Thymus (tissue), 11 donors: ENCODE data around the gene TP53I3. TPM values are rescaled to one million over a fixed set of nuclear protein-coding genes. Genes with fewer than 3 reads are reported as not detected.
"Not testable (repeated sequence)": the region's sequence is repeated elsewhere in the genome, so short reads cannot be mapped to it uniquely, and the experiment has no call there.

Experiments used
- DNase-seq, 9 donors: peaks; one replicate each; pipeline ENCODE4 v3.0.0-alpha.2; 2013; ENCODE audit warnings: low spot score in 9 of 9, low read depth in 6 of 9, missing footprints in 1 of 9
- H3K27ac ChIP-seq, 2 donors: one replicate each; pipeline ENCODE4 v1.5.1; 2013; ENCODE audit warnings: control low read depth in 1 of 2, low read depth in 1 of 2, low read length in 1 of 2, mild to moderate bottlenecking in 1 of 2, moderate library complexity in 1 of 2
- H3K27me3 ChIP-seq, 2 donors: one replicate each; pipeline ENCODE4 v1.5.1; 2013; ENCODE audit warnings: low read length in 1 of 2; ENCODE audit not compliant: control insufficient read depth in 2 of 2, insufficient read depth in 1 of 2
- H3K36me3 ChIP-seq, 2 donors: one replicate each; pipeline ENCODE4 v1.5.1; 2013; ENCODE audit warnings: low read length in 1 of 2, mild to moderate bottlenecking in 1 of 2, moderate library complexity in 1 of 2; ENCODE audit not compliant: control insufficient read depth in 2 of 2, insufficient read depth in 2 of 2
- H3K4me1 ChIP-seq, 2 donors: one replicate each; pipeline ENCODE4 v1.5.1; 2013; ENCODE audit warnings: low read length in 2 of 2; ENCODE audit not compliant: control insufficient read depth in 2 of 2, insufficient read depth in 2 of 2
- H3K4me3 ChIP-seq, 2 donors: one replicate each; pipeline ENCODE4 v1.5.1; 2013; ENCODE audit warnings: low read length in 2 of 2, control low read depth in 1 of 2, mild to moderate bottlenecking in 1 of 2
- H3K9me3 ChIP-seq, 2 donors: one replicate each; pipeline ENCODE4 v1.5.1; 2013; ENCODE audit warnings: low read length in 1 of 2, mild to moderate bottlenecking in 1 of 2; ENCODE audit not compliant: control insufficient read depth in 2 of 2, insufficient read depth in 1 of 2
- WGBS: extraction: QIAGEN DNeasy Blood & Tissue Kit; methylation state at CpG from one replicate; pipeline ENCODE4 v1.1.7; 2013; 5-methylcytosine and 5-hydroxymethylcytosine counted together
- polyA plus RNA-seq: library from polyadenylated mRNA; stranded (reverse); fragments of 200-250 nt; gene quantifications from one replicate; pipeline ENCODE4 v1.2.3, GENCODE V29; 2013
- total RNA-seq: library from RNA; stranded (reverse); fragments of 120-200 nt; gene quantifications from one replicate; pipeline ENCODE4 v1.2.4, GENCODE V29; 2013
- donor health status: healthy.

TP53I3 gene
- total and polyA plus RNA-seq, 2 donors = 30.0 to 31.3 TPM

GRCh38 chr2:24105816-24106215, 21.2 kb upstream of the TP53I3 start:
- Histone ChIP-seq H3K27me3 (no peaks in the 10 kb centered on the region), H3K36me3 (no peaks in the 10 kb centered on the region), H3K9me3 (peaks cover 0 to 3% of the 10 kb centered on the region in 2 donors), H3K27ac (no peak overlapping the region), H3K4me1 (no peaks in the 10 kb centered on the region), H3K4me3 (no peak overlapping the region)
- DNase-seq = no peak
- WGBS = 48% methylated on average over 2 of the region's 2 CpGs

GRCh38 chr2:24104906-24105305, 20.3 kb upstream of the TP53I3 start:
- WGBS = 87% methylated on average over 4 of the region's 4 CpGs
- Histone ChIP-seq H3K27me3 (no peaks in the 10 kb centered on the region), H3K9me3 (peaks cover 0 to 3% of the 10 kb centered on the region in 2 donors), H3K4me1 (no peaks in the 10 kb centered on the region), H3K36me3 (no peaks in the 10 kb centered on the region), H3K27ac (no peak overlapping the region), H3K4me3 (no peak overlapping the region)
- DNase-seq = no peak

- Histone ChIP-seq H3K4me1 (no peaks in the 10 kb centered on the region), H3K36me3 (no peaks in the 10 kb centered on the region), H3K27ac (no peak overlapping the region), H3K4me3 (no peak overlapping the region), H3K27me3 (no peaks in the 10 kb centered on the region), H3K9me3 (peaks cover 0 to 3% of the 10 kb centered on the region in 2 donors)
- DNase-seq = no peak
- WGBS = 98% methylated on average over 8 of the region's 8 CpGs
Measured at GRCh38 chr2:24104110-24104650, 19.5 kb upstream of the TP53I3 start.

- H3K4me3 ChIP-seq = no peak overlapping the region
- H3K4me1 ChIP-seq = no peaks in the 10 kb centered on the region
- H3K9me3 ChIP-seq = peaks cover 0 to 3% of the 10 kb centered on the region in 2 donors
- H3K27ac ChIP-seq = no peak overlapping the region
- H3K36me3 ChIP-seq = no peaks in the 10 kb centered on the region
- H3K27me3 ChIP-seq = no peaks in the 10 kb centered on the region
- no peak for DNase-seq
- WGBS = 97% methylated on average over 1 of the region's 1 CpG
Measured at GRCh38 chr2:24102677-24103076, 18.0 kb upstream of the TP53I3 start.

- DNase-seq = no peak
- 76% methylated on average over 2 of the region's 2 CpGs for WGBS
- Histone ChIP-seq H3K27ac (no peak overlapping the region), H3K4me1 (no peaks in the 10 kb centered on the region), H3K36me3 (no peaks in the 10 kb centered on the region), H3K4me3 (no peak overlapping the region), H3K9me3 (peaks cover 0 to 3% of the 10 kb centered on the region in 2 donors), H3K27me3 (no peaks in the 10 kb centered on the region)
Measured at GRCh38 chr2:24101992-24102391, 17.4 kb upstream of the TP53I3 start.

GRCh38 chr2:24100732-24101131, 16.1 kb upstream of the TP53I3 start:
- H3K36me3 ChIP-seq, H3K9me3 ChIP-seq, H3K27ac ChIP-seq, DNase-seq, H3K4me3 ChIP-seq, H3K27me3 ChIP-seq, H3K4me1 ChIP-seq: not testable (repeated sequence)
- 98% methylated on average over 2 of the region's 2 CpGs for WGBS

GRCh38 chr2:24095171-24095677, 10.6 kb upstream of the TP53I3 start:
- not testable (repeated sequence) for H3K27me3 ChIP-seq, H3K4me1 ChIP-seq, H3K9me3 ChIP-seq, DNase-seq, H3K4me3 ChIP-seq, H3K36me3 ChIP-seq, H3K27ac ChIP-seq
- 93% methylated on average over 17 of the region's 17 CpGs for WGBS

- H3K27ac ChIP-seq, DNase-seq, H3K4me1 ChIP-seq, H3K27me3 ChIP-seq, H3K9me3 ChIP-seq, H3K36me3 ChIP-seq, H3K4me3 ChIP-seq: not testable (repeated sequence)
- WGBS = 98% methylated on average over 5 of the region's 5 CpGs
Measured at GRCh38 chr2:24093270-24093669, 8.6 kb upstream of the TP53I3 start.

- Histone ChIP-seq H3K9me3 (no peaks in the 10 kb centered on the region), H3K27me3 (no peaks in the 10 kb centered on the region), H3K27ac (no peak overlapping the region), H3K36me3 (peaks cover 3 to 10% of the 10 kb centered on the region in 2 donors), H3K4me3 (no peak overlapping the region), H3K4me1 (peaks cover 4 to 12% of the 10 kb centered on the region in 2 donors)
- 65% methylated on average over 2 of the region's 2 CpGs for WGBS
- DNase-seq = no peak
Measured at GRCh38 chr2:24088821-24089359, 4.3 kb upstream of the TP53I3 start.
